GM21619 (cell line): ENCODE results near the gene DPM3.
"Not testable (repeated sequence)": the region's sequence is repeated elsewhere in the genome, so short reads cannot be mapped to it uniquely, and the experiment has no call there.

ENCODE experiments used
- ATAC-seq: cut with Tn5 transposase; IDR thresholded peaks from one replicate; pipeline ENCODE4 v1.9.1; 2021; ENCODE audit not compliant: unreplicated experiment

The DPM3 gene

DNA sequence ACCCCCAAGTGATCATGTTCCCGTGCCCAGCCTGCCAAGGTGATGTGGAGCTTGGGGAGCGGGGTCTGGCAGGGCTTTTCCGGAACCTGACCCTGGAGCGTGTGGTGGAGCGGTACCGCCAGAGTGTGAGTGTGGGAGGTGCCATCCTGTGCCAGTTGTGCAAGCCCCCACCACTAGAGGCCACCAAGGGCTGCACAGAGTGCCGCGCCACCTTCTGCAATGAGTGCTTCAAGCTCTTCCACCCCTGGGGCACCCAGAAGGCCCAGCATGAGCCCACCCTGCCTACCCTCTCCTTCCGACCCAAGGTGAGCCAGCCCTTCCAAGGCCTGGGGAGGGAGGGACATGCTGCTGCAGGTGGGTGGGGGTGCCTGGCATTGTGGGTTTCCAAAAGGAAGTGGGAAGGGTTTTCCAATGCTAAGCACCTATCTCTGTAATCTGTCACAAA is 35.6 kb upstream of the DPM3 start:
- no peak for ATAC-seq

DNA sequence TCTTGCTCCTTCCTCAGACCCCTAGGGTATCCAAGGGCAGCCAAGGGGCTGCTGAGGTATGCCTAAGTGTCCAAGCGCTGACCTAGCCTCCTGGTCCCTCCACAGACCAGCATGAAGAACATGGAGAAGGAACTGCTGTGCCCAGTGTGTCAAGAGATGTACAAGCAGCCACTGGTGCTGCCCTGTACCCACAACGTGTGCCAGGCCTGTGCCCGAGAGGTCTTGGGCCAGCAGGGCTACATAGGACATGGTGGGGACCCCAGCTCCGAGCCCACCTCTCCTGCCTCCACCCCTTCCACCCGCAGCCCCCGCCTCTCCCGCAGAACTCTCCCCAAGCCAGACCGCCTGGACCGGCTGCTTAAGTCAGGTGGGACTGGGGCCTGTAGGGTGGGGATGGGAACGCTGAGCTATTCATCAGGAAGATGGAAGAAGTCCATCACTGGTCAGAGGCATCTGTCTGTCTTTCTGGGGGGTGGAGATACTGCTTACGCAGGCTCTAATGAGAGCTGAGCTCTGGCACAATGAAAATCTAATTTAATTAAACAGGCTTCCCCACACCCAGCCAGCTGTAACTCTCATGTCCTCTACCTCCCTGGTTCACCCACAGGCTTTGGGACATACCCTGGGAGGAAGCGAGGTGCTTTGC is 35.1 kb upstream of the DPM3 start:
- no peak for ATAC-seq

- ATAC-seq = no peak
Observed at GRCh38 chr1:155174324-155175280, 34.3 kb upstream of the DPM3 start.

DNA sequence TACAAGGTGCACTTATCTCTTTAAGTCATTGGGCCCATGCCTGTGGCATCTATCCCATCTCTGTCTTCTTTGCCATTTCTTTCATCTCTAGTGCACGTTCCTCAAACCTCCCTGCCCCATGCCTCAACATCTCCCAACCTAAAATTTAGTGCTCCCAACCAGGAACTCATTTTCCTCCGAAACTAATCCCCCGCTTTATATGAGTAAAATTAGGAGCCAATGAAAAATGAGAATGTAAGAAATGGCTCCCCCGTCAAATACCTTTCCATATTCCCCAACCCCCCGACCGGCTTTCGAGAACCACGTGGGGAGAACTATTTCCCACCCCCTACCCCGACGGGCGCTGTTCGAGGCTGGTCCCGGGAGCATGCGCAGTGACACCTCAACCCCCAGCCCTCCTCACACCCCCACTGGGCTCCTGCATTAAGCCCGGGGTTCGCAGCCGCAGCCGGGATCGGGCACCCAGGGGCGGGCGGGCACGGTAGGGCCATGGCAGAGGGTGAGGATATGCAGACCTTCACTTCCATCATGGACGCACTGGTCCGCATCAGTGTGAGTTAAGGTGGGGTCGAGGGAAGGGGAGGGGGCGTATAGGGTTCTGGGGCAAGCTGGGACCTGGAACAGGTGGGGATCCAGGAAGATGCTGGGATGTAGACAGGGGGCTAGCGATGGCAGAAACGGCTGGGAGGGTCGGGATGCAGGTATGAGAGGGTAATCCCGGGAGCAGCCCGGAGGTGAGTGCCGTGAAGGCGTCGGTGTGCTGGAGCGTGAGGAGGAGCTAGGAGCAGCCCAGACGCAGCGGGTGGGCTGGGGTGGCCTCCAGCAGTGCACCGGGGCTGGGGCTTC is 33.4 kb upstream of the DPM3 start, which contains the start of gene TRIM46:
TRIM46 (plus strand) TSS at position 372 of the 846 bp plus-strand sequence; CDS start at position 490, 118 bp downstream.
- peak; percentile 9 for ATAC-seq

- peak; percentile 73 for ATAC-seq
Observed at GRCh38 chr1:155172732-155173477, 32.6 kb upstream of the DPM3 start, which contains the start of gene KRTCAP2. TSS of gene KRTCAP2 (minus strand) at chr1:155173304. CDS start at chr1:155173224, 80 bp downstream.

GRCh38 chr1:155171836-155172731 is 31.8 kb upstream of the DPM3 start:
- ATAC-seq = no peak

GRCh38 chr1:155170806-155171205 is 30.5 kb upstream of the DPM3 start:
- no peak for ATAC-seq

GRCh38 chr1:155170101-155170785 is 29.9 kb upstream of the DPM3 start:
- ATAC-seq = no peak

DNA sequence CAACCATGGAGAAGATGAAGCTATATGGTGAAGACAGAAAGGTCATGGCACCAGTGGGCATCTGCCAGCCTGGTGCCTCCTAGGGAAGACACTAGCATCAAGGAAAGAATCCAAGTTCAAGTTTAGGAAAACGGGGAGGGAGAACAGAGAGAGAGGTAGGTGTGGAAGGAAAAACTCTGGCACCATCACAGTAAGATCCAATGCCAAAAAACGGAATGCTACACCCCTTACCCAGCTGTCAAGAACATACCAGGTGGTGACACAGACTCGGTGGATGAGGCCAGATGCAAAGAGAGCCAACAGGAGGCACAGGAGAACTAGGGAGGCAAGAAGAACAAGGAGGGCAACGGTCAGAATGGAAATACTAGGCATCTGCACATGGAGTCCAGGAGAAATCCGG is 29.2 kb upstream of the DPM3 start:
- no peak for ATAC-seq

- no peak for ATAC-seq
Observed at GRCh38 chr1:155168456-155169210, 28.3 kb upstream of the DPM3 start.

- ATAC-seq = not testable (repeated sequence)
Observed at GRCh38 chr1:155168105-155168445, 27.7 kb upstream of the DPM3 start.

DNA sequence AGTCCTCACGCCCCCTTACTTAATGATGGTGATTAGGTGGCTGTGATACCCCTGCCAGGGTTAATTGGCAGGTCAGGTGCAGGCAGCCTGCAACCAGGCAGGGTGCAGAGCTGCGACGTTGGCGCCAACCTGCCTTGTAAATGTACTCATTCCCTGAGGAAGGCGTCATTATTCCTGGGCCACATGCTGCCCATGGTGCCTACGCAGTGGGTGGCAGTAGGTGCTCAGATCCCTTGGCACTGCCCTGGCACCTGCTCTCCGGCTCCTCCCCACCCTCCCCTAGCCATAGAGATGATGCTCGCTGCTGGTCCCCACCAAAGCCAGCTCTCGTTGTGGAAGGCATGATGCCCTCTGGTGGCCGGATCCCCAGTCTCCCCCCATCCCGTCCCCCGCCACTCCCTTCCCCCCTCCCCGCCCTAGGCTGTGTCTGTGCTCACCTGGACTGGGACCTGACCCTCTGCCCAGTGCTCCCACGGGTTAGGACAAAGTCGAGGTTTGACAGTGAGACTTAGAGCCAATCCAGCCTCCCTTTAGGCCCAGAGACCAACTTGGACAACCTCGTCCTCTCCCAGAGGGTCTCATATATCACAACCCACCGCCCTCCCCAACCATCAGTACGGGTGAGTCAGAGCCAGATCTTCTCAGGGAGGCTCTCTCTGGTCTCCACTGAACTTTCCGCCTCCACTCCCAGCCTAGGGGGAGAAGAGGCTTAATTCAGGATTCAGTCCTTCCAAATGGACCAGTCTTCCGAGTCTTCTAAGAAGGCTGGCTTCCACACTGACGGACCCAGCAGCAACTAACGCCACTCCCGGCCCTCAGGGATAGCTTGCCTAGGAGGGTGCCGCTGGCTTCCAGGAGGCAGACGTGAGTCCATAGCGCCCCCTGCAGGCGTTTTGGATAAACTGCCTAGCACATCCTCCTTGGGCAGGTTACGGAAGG is 27.1 kb upstream of the DPM3 start:
- no peak for ATAC-seq

- ATAC-seq = no peak
Observed at GRCh38 chr1:155166471-155167165, 26.3 kb upstream of the DPM3 start.

- no peak for ATAC-seq
Observed at GRCh38 chr1:155166051-155166470, 25.7 kb upstream of the DPM3 start.

DNA sequence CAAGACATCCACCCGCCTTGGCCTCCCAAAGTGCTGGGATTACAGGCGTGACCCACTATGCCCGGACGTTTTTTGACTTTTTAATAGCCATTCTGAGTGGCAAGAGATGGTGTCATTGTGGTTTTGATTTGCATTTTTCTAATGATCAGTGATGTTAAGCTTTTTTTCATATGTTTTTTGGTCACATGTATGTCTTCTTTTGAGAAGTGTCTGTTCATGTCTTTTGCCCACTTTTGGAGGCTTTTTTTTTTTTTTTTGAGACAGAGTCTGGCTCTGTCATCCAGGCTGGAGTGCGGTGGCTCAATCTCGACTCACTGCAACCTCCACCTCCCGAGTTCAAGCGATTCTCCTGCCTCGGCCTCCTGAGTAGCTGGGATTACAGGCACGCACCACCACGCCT is 24.3 kb upstream of the DPM3 start:
- not testable (repeated sequence) for ATAC-seq

DNA sequence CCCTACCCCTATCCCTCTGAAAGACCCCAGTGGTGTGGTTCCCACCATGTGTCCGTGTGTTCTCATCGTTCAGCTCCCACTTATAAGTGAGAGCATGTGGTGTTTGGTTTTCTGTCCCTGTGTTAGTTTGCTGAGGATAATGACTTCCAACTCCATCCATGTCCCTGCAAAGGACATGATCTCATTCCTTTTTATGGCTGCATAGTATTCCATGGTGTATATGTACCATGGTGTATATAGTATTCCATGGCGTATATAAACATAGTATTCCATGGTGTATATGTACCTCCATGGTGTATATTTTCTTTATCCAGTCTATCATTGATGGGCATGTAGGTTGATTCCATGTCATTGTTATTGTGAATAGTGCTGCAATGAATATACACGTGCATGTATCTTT is 23.5 kb upstream of the DPM3 start:
- ATAC-seq = not testable (repeated sequence)
